ENCODE measurements around the gene TMEM132E. TPM values are rescaled to one million over a fixed set of nuclear protein-coding genes. Genes with fewer than 3 reads are reported as not detected.

Gene TMEM132E
- total and polyA plus RNA-seq, 12 donors = 0.04 to 0.09 TPM; not detected in 10

DNA sequence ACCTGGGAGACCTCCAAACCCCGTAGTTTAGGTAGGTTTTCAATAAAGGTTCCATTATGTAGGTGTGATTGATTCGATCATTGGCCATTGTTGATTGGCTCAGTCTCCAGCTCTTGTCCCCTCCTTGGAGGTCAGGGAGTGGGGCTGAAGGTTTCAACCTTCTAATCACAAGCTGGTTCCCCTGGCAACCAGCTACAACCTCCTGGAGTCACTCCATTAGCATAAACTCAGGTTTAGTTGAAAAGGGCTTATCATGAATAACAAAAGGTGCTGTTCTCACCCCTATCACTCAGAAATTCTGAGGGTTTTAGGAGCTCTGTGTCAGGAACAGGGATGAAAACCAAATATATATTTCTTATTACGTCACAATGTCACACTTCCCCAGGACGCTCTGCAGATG is 28.5 kb downstream of the TMEM132E start:
- H3K27me3 ChIP-seq = peaks cover 0 to 70% (median 54%) of the 10 kb centered on the region in 7 donors
- DNase-seq (no peak), ATAC-seq (no peak)
- TF ChIP-seq CTCF (IDR thresholded peaks at IDR 0.05) = no peak
- H3K4me3 ChIP-seq = no peak overlapping the region
- no peaks in the 10 kb centered on the region for H3K36me3 ChIP-seq
- 52 to 53% methylated on average over 4 of the region's 4 CpGs for WGBS, 2 donors
- H3K4me1 ChIP-seq = no peaks in the 10 kb centered on the region
- intact Hi-C loops (cut with DNase I) = loop anchor here in 1 of 10 donors (10.0 kb wide), 1 partner anchor 63 kb away; no protein-coding TSS in a partner anchor
- H3K9me3 ChIP-seq = no peaks in the 10 kb centered on the region
- no peak overlapping the region for H3K27ac ChIP-seq

GRCh38 chr17:34609210-34609609 is 29.8 kb downstream of the TMEM132E start:
- no peak for DNase-seq
- intact Hi-C loops (cut with DNase I) = loop anchor here in 1 of 10 donors (10.0 kb wide), 1 partner anchor 64 kb away; no protein-coding TSS in a partner anchor
- WGBS, 2 donors = 44 to 45% methylated on average over 5 of the region's 5 CpGs
- H3K27ac ChIP-seq = no peak overlapping the region
- TF ChIP-seq CTCF (IDR thresholded peaks at IDR 0.05) = no peak
- no peak overlapping the region for H3K4me3 ChIP-seq
- no peaks in the 10 kb centered on the region for H3K4me1 ChIP-seq
- no peaks in the 10 kb centered on the region for H3K9me3 ChIP-seq
- ATAC-seq = no peak
- H3K27me3 ChIP-seq = peaks cover 0 to 77% (median 55%) of the 10 kb centered on the region in 7 donors
- no peaks in the 10 kb centered on the region for H3K36me3 ChIP-seq

GRCh38 chr17:34610039-34610438 is 30.7 kb downstream of the TMEM132E start:
- no peaks in the 10 kb centered on the region for H3K36me3 ChIP-seq
- 47 to 49% methylated on average over 5 of the region's 5 CpGs for WGBS, 2 donors
- H3K9me3 ChIP-seq = no peaks in the 10 kb centered on the region
- ATAC-seq (no peak), DNase-seq (no peak)
- no peak overlapping the region for H3K27ac ChIP-seq
- H3K4me1 ChIP-seq = no peaks in the 10 kb centered on the region
- H3K27me3 ChIP-seq = peaks cover 0 to 78% (median 61%) of the 10 kb centered on the region in 7 donors
- intact Hi-C loops (cut with DNase I) = no loop called here
- H3K4me3 ChIP-seq = no peak overlapping the region
- TF ChIP-seq CTCF (IDR thresholded peaks at IDR 0.05) = no peak

GRCh38 chr17:34610506-34610905 is 31.1 kb downstream of the TMEM132E start:
- Histone ChIP-seq H3K27me3 (peaks cover 0 to 78% (median 61%) of the 10 kb centered on the region in 7 donors), H3K4me1 (no peaks in the 10 kb centered on the region), H3K27ac (no peak overlapping the region), H3K4me3 (no peak overlapping the region), H3K9me3 (no peaks in the 10 kb centered on the region), H3K36me3 (no peaks in the 10 kb centered on the region)
- DNase-seq (no peak), ATAC-seq (no peak)
- 66 to 70% methylated on average over 6 of the region's 6 CpGs for WGBS, 2 donors
- TF ChIP-seq CTCF (IDR thresholded peaks at IDR 0.05) = no peak
- intact Hi-C loops (cut with DNase I) = no loop called here
